IMR-90 (cell line): ENCODE data around the gene NOL6. TPM values are rescaled to one million over a fixed set of nuclear protein-coding genes. Genes with fewer than 3 reads are reported as not detected.
A peak's percentile ranks its signal among the peaks of the same experiment; 100 is the strongest.

Source experiments
- ATAC-seq: fragments of 200-7000 bp; cut with Tn5 transposase; 2 replicates; pipeline ENCODE4 v1.9.1; 2020; ENCODE audit warnings: low read depth, mild to moderate bottlenecking, moderate library complexity
- BruUV-seq: library from RNA; stranded (reverse); fragments of 400-500 nt; replicated peaks from 2 replicates; lab custom pipeline; 2021; lab: Mats Ljungman, UMichigan
- CTCF ChIA-PET: fragments of 300-600 bp; formaldehyde crosslinking; extraction: SDS; loops from one replicate; lab custom pipeline; 2021; ENCODE audit warnings: antibody characterized with exemption; lab: Yijun Ruan, JAX
- POLR2A ChIA-PET: fragments of 300-600 bp; sonication (Branson Sonifier 250); formaldehyde crosslinking; loops from one replicate; lab custom pipeline; 2022; ENCODE audit warnings: antibody characterized with exemption; ENCODE audit not compliant: unreplicated experiment; lab: Charles Lee
- DNase-seq: peaks from one replicate; pipeline ENCODE4 v3.0.0; 2013
- H2AFZ ChIP-seq: replicated peaks from 2 replicates; pipeline ENCODE3; 2013; ENCODE audit warnings: low read length, mild to moderate bottlenecking; ENCODE audit not compliant: poor library complexity
- H2AK5ac ChIP-seq: 2 replicates; pipeline ENCODE4 v1.6.1; 2013; ENCODE audit warnings: low read depth, low read length, inconsistent platforms
- H2AK9ac ChIP-seq: replicated peaks from 2 replicates; pipeline ENCODE3; 2013; ENCODE audit warnings: mild to moderate bottlenecking, low read depth, low read length, moderate library complexity; ENCODE audit not compliant: poor library complexity
- H2BK120ac ChIP-seq: 2 replicates; pipeline ENCODE4 v1.6.1; 2013; ENCODE audit warnings: low read depth, low read length, inconsistent platforms
- H2BK15ac ChIP-seq: 3 replicates; pipeline ENCODE4 v1.6.1; 2013; ENCODE audit warnings: low read depth, low read length, inconsistent platforms
- H2BK20ac ChIP-seq: 2 replicates; pipeline ENCODE4 v1.6.1; 2013; ENCODE audit warnings: low read depth, mild to moderate bottlenecking, inconsistent platforms, low read length, moderate library complexity
- H2BK5ac ChIP-seq: 2 replicates; pipeline ENCODE4 v1.6.1; 2013; ENCODE audit warnings: mild to moderate bottlenecking, low read depth, low read length, inconsistent platforms; ENCODE audit not compliant: poor library complexity, severe bottlenecking
- H3K14ac ChIP-seq: replicated peaks from 2 replicates; pipeline ENCODE4 v1.6.1; 2013; ENCODE audit warnings: low read depth, low read length, inconsistent platforms
- H3K18ac ChIP-seq: 2 replicates; pipeline ENCODE4 v1.6.1; 2013; ENCODE audit warnings: low read depth, low read length, control low read depth
- H3K23ac ChIP-seq: 2 replicates; pipeline ENCODE4 v1.6.1; 2013; ENCODE audit warnings: low read depth, low read length, inconsistent platforms
- H3K27ac ChIP-seq: 2 replicates; pipeline ENCODE4 v1.5.1; 2013; ENCODE audit warnings: mild to moderate bottlenecking, control low read depth, low read length; ENCODE audit not compliant: insufficient read depth
- H3K27me3 ChIP-seq: 2 replicates; pipeline ENCODE4 v1.6.1; 2013; ENCODE audit warnings: low read length; ENCODE audit not compliant: control insufficient read depth, insufficient read depth
- H3K36me3 ChIP-seq: 2 replicates; pipeline ENCODE4 v1.6.1; 2013; ENCODE audit warnings: low read length, mixed read lengths; ENCODE audit not compliant: control insufficient read depth, insufficient read depth
- H3K4ac ChIP-seq: 2 replicates; pipeline ENCODE4 v1.6.1; 2013; ENCODE audit warnings: low read depth, low read length, inconsistent platforms
- H3K4me1 ChIP-seq: 2 replicates; pipeline ENCODE4 v1.6.1; 2013; ENCODE audit warnings: low read length, mixed read lengths; ENCODE audit not compliant: control insufficient read depth, insufficient read depth
- H3K4me2 ChIP-seq: 2 replicates; pipeline ENCODE4 v1.6.1; 2013; ENCODE audit warnings: low read depth, mild to moderate bottlenecking, control low read depth, low read length, moderate library complexity
- H3K4me3 ChIP-seq: 2 replicates; pipeline ENCODE4 v1.5.1; 2013; ENCODE audit warnings: low read depth, mild to moderate bottlenecking, control low read depth, low read length, moderate library complexity; ENCODE audit not compliant: insufficient read depth
- H3K56ac ChIP-seq: 2 replicates; pipeline ENCODE4 v1.6.1; 2013; ENCODE audit warnings: low read length, inconsistent platforms; ENCODE audit not compliant: insufficient read depth; ENCODE audit errors: extremely low read depth
- H3K79me1 ChIP-seq, 2 experiments: 2 replicates each; pipeline ENCODE4 v1.6.1; 2013; ENCODE audit warnings: low read length in 2 of 2, inconsistent platforms in 1 of 2, low read depth in 1 of 2
- H3K9ac ChIP-seq: 2 replicates; pipeline ENCODE4 v1.6.1; 2013; ENCODE audit warnings: low read depth, low read length, control low read depth
- H3K9me1 ChIP-seq: 2 replicates; pipeline ENCODE4 v1.6.1; 2013; ENCODE audit warnings: low read length, inconsistent platforms; ENCODE audit not compliant: insufficient read depth
- H3K9me3 ChIP-seq: 2 replicates; pipeline ENCODE4 v1.6.1; 2013; ENCODE audit warnings: low read length; ENCODE audit not compliant: control insufficient read depth, insufficient read depth
- H4K20me1 ChIP-seq: 2 replicates; pipeline ENCODE4 v1.6.1; 2013; ENCODE audit warnings: low read length, inconsistent platforms; ENCODE audit not compliant: insufficient read depth
- H4K5ac ChIP-seq: 2 replicates; pipeline ENCODE4 v1.6.1; 2013; ENCODE audit warnings: mild to moderate bottlenecking, low read depth, low read length, control low read depth
- H4K8ac ChIP-seq, 2 experiments: 2 replicates each; pipeline ENCODE4 v1.6.1; 2013; ENCODE audit warnings: low read depth in 2 of 2, low read length in 2 of 2, control low read depth in 1 of 2, inconsistent platforms in 1 of 2
- H4K91ac ChIP-seq: 2 replicates; pipeline ENCODE4 v1.6.1; 2013; ENCODE audit warnings: low read depth, low read length, inconsistent platforms; ENCODE audit not compliant: insufficient read depth
- BHLHE40 ChIP-seq: fragments of 150-350 bp; IDR thresholded peaks from 2 replicates; pipeline ENCODE4 v1.6.1; 2016; ENCODE audit warnings: mild to moderate bottlenecking, low read depth, low read length
- CEBPB ChIP-seq: IDR thresholded peaks from 2 replicates; pipeline ENCODE4 v1.6.1; 2012; ENCODE audit warnings: low read depth, low read length, improper control_type of control experiment
- CHD1 ChIP-seq: IDR thresholded peaks from 2 replicates; pipeline ENCODE4 v1.6.1; 2012; ENCODE audit warnings: low read depth, low read length, improper control_type of control experiment
- CTCF ChIP-seq: conservative IDR thresholded peaks from 2 replicates; pipeline ENCODE4 v1.5.1; 2012; ENCODE audit warnings: mild to moderate bottlenecking, low read depth, low read length, improper control_type of control experiment
- ELK1 ChIP-seq: fragments of 150-350 bp; IDR thresholded peaks from 2 replicates; pipeline ENCODE4 v1.6.1; 2016; ENCODE audit warnings: low read depth, mild to moderate bottlenecking, low read length, moderate library complexity, borderline replicate concordance
- FOS ChIP-seq: fragments of 150-350 bp; IDR thresholded peaks from 2 replicates; pipeline ENCODE4 v1.6.1; 2016; ENCODE audit warnings: low read depth, low read length
- MAFK ChIP-seq: IDR thresholded peaks from 2 replicates; pipeline ENCODE4 v1.6.1; 2012; ENCODE audit warnings: low read depth, low read length, improper control_type of control experiment
- MAZ ChIP-seq: IDR thresholded peaks from 2 replicates; pipeline ENCODE4 v1.6.1; 2012; ENCODE audit warnings: low read depth, mild to moderate bottlenecking, low read length, improper control_type of control experiment, moderate library complexity, borderline replicate concordance
- MXI1 ChIP-seq: IDR thresholded peaks from 2 replicates; pipeline ENCODE4 v1.6.1; 2012; ENCODE audit warnings: low read depth, mild to moderate bottlenecking, low read length, moderate library complexity, borderline replicate concordance
- NFE2L2 ChIP-seq: fragments of 150-350 bp; IDR thresholded peaks from 2 replicates; pipeline ENCODE4 v1.6.1; 2016; ENCODE audit warnings: low read depth, mild to moderate bottlenecking, low read length
- POLR2A ChIP-seq: IDR thresholded peaks from 2 replicates; pipeline ENCODE4 v1.6.1; 2012; ENCODE audit warnings: mild to moderate bottlenecking, low read depth, low read length
- RAD21 ChIP-seq: IDR thresholded peaks from 2 replicates; pipeline ENCODE4 v1.6.1; 2012; ENCODE audit warnings: low read length, improper control_type of control experiment
- RCOR1 ChIP-seq: IDR thresholded peaks from 2 replicates; pipeline ENCODE4 v1.6.1; 2012; ENCODE audit warnings: mild to moderate bottlenecking, low read length, improper control_type of control experiment; ENCODE audit not compliant: insufficient replicate concordance
- RFX5 ChIP-seq: IDR thresholded peaks from 2 replicates; pipeline ENCODE4 v1.8.0; 2012; ENCODE audit warnings: low read depth, mild to moderate bottlenecking, low read length, moderate library complexity
- SMC3 ChIP-seq: fragments of 150-350 bp; IDR thresholded peaks from 2 replicates; pipeline ENCODE4 v1.6.1; 2016; ENCODE audit warnings: low read depth, mild to moderate bottlenecking, antibody characterized with exemption, low read length, moderate library complexity
- USF2 ChIP-seq: fragments of 150-350 bp; IDR thresholded peaks from 2 replicates; pipeline ENCODE4 v1.6.1; 2017; ENCODE audit warnings: mild to moderate bottlenecking, antibody characterized with exemption, low read length, low read depth
- WGBS, 2 experiments: methylation state at CpG; one replicate each; pipeline versions ENCODE4 v1.1.5 to v1.1.7; 2013; ENCODE audit warnings: missing lambda C conversion rate in 2 of 2; ENCODE audit not compliant: insufficient read length in 1 of 2; ENCODE audit errors: extremely low coverage in 2 of 2; 5-methylcytosine and 5-hydroxymethylcytosine counted together
- dilution Hi-C: fragments of 300-500 bp; cut with HindIII; formaldehyde crosslinking; loops from one replicate; pipeline ENCODE4 v1.14.3; 2018; ENCODE audit warnings: low sequenced_read_pairs; ENCODE audit not compliant: unreplicated experiment
- in situ Hi-C: fragments of 300-500 bp; cut with MboI; formaldehyde crosslinking; loops from 3 replicates; pipeline ENCODE4 v1.14.3; 2019; ENCODE audit warnings: low sequenced_read_pairs, inconsistent platforms, mixed read lengths
- intact Hi-C: fragments of 100-400 bp; cut with micrococcal nuclease; formaldehyde crosslinking; loops from 2 replicates; pipeline ENCODE4 v1.10.0; 2022
- polyA plus RNA-seq, 3 experiments: library from polyadenylated mRNA; depleted of rRNA; stranded (reverse); fragments of >200 nt; gene quantifications; 2 replicates each; pipeline ENCODE4 v1.2.3, GENCODE V29; 2012; ENCODE audit warnings: low replicate concordance in 1 of 3
- total RNA-seq: library from RNA; depleted of rRNA; stranded (reverse); fragments of >200 nt; gene quantifications from 2 replicates; pipeline ENCODE4 v1.2.3, GENCODE V29; 2012

NOL6 gene
- total and polyA plus RNA-seq, 2 of the 4 experiments (the other 2 are of a cell fraction): 47.3 to 71.7 TPM

GRCh38 chr9:33415501-33416038, 58.2 kb downstream of the NOL6 start:
- Histone ChIP-seq H4K91ac (no peak overlapping the region), H2AFZ (peak overlapping the region; percentile 81), H3K4ac (no peak overlapping the region), H3K9me1 (no peaks in the 10 kb centered on the region), H2BK120ac (no peak overlapping the region), H3K27ac (no peak overlapping the region), H2BK5ac (no peak overlapping the region), H2BK15ac (no peak overlapping the region), H2AK5ac (0 out of 2 replicates have a peak overlapping the region, but pooled peaks have one; percentile 46), H4K20me1 (no peaks in the 10 kb centered on the region), H4K5ac (no peak overlapping the region), H3K4me3 (no peak overlapping the region), H3K9ac (no peak overlapping the region), H3K18ac (no peak overlapping the region), H3K4me1 (no peaks in the 10 kb centered on the region), H3K4me2 (no peak overlapping the region), H3K14ac (no peak overlapping the region), H2BK20ac (no peak overlapping the region), H3K23ac (no peak overlapping the region), H3K36me3 (no peaks in the 10 kb centered on the region), H4K8ac (no peak overlapping the region), H3K79me1 (no peaks in the 10 kb centered on the region), H3K9me3 (no peaks in the 10 kb centered on the region), H3K27me3 (peaks cover 16% of the 10 kb centered on the region), H3K56ac (no peak overlapping the region), H2AK9ac (peak overlapping the region; percentile 88)
- BruUV-seq: no TSS peak
- dilution Hi-C loops (no loop called here), intact Hi-C loops (loop anchor here (1.0 kb wide), 2 partner anchors 40 to 128 kb away; no protein-coding TSS in a partner anchor), in situ Hi-C loops (loop anchor here (25.0 kb wide), 1 partner anchor 297 kb away; no protein-coding TSS in a partner anchor)
- POLR2A ChIA-PET: no interaction called here
- peak; percentile 91 for ATAC-seq
- TF ChIP-seq RFX5 (no peak), MAFK (no peak), CHD1 (no peak), SMC3 (peak; percentile 58), CEBPB (no peak), RCOR1 (no peak), FOS (no peak), RAD21 (peak; percentile 58), NFE2L2 (no peak), MXI1 (no peak), CTCF (peak; percentile 67), USF2 (no peak), ELK1 (no peak), POLR2A (no peak), MAZ (no peak), BHLHE40 (no peak)
- WGBS, 2 experiments: 36% methylated on average over 4 of the region's 9 CpGs; no CpG with 5 or more reads in 1 of the 2 experiments
- CTCF ChIA-PET: interaction anchor here (0.6 to 3.0 kb wide), 6 partner anchors 11 to 1987 kb away, joined by 3 to 14 read pairs (median 4); partner anchors contain the start of gene AQP3
- peak; percentile 22 for DNase-seq
